Endothelial cell of hepatic sinusoid (primary cell): ENCODE data around the gene TSPAN31.

ENCODE experiments used
- in situ Hi-C: cut with HindIII; loops from 2 replicates; pipeline ENCODE4 v1.10.0; 2017; ENCODE audit warnings: low sequenced_read_pairs

TSPAN31 gene

DNA sequence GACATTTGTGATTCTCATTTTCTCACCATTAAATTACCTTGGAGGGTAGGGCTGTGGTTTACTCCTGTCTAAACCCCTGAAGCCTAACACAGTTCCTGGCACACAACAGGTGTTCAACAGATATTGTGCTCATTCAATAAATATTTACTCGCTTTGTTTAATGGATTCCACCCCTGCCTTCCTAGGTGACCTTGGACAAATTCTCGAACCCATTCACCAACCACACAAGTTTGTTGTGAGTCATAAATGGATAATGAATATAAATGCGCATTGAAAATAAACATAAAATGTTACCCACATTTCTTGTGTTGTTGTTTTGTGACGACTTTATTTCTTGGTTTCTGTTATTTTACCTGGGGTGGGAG, 37.4 kb downstream of the TSPAN31 start:
- in situ Hi-C loops = no loop called here

DNA sequence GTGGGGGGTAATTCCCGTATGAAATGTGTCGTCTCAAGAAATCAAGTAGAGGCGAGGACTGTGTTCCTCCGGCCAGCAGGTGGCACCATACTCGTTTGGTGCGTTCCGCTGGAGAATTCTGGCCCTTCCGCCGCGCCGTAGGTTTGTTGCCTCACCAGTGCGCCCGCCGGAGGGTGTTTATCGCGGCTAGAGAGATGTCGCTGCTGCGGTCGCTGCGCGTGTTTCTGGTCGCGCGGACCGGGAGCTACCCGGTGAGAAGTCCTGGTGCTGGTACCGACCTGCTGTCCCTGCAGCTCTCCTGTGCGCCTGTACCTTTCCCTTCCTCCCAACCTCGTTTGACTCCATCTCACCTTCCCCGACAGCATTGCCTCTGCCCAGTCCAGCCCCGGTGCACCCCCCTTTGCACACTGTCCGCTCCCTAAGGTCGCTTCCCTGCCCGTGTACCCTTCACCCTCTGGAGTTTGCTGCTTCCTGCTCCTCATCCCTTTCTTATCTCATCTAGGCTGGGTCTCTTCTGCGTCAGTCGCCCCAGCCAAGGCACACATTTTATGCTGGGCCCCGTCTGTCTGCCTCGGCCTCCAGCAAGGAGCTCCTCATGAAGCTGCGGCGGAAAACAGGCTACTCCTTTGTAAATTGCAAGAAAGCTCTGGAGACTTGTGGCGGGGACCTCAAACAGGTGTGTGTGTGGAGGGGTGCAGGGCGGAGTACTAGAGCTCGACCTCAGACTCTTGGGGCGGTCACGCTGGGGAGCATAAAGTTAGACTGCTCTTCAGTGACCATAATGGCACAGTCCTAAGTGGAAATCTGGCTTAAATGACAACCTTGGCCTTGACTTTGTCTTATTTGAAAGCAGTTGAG, 38.0 kb downstream of the TSPAN31 start, which contains the start of gene TSFM:
Gene TSFM, plus strand, starts transcription at position 180 of the 858 bp plus-strand sequence. Its CDS starts 15 bp downstream, at position 195.
- in situ Hi-C loops = no loop called here

DNA sequence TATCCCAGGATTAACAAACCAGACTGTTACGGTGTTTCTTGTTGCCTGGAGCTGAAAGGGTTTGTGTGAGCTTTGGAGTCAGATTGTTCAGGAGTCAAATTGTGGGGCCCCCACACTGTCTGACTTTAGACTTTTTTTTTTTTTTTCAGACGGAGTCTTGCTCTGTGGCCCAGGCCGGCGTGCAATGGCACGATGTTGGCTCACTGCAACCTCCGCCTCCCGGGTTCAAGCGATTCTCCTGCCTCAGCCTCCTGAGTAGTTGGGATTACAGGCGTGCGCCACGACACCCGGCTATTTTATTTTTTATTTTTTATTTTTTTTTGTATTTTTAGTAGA, 38.6 kb downstream of the TSPAN31 start:
- in situ Hi-C loops = no loop called here

DNA sequence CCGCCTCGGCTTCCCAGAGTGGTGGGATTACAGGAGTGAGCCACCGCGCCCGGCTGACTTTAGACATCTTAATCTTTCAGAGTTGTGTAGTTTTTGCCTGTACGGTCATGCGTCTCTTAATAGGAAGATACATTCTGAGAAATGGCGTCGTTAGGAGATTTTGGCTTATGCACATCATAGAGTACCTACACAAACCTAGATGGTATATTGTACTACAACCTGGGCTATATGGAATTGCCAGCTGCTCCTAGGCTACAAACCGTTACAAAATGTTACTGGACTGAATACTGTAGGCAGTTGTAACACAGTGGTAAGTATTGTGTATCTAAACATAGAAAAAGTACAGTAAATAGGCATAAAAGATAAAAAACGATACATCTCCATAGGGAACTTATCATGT, 39.0 kb downstream of the TSPAN31 start:
- in situ Hi-C loops = no loop called here

DNA sequence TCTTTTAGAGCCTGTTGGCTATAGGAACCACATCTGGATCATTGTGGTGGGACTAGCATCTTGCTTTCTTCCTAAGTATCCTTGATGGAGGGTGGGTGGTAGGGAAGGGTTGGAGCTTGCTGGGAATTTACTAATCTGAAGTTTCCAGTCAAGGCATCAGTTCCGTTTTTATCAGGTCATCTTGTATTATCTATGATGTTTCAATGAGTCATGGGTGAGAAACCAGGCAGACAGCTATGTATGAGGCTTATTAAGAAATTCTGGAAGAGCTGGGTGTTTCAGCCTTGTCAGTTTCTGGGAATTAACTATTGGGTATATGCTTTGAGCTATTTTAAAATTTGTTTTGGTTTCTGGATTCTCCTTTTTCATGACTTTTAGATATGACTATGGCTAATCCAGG, 49.1 kb downstream of the TSPAN31 start:
- in situ Hi-C loops = no loop called here

DNA sequence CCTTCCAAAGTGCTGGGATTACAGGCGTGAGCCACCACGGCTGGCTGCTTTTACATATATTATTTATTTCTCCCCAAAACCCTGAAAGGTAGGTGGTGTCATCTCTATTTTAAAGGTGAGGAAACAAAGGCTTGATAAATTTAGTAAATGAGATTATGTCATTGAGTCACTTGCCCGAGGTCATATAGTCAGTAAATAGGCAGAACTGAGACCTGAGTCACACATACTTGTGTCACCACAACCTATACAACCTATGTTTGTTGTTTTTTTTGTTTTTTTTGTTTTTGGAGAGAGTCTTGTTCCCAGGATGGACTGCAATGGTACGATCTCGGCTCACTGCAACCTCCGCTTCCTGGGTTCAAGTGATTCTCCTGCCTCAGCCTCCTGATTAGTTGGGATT, 50.5 kb downstream of the TSPAN31 start:
- in situ Hi-C loops = no loop called here

DNA sequence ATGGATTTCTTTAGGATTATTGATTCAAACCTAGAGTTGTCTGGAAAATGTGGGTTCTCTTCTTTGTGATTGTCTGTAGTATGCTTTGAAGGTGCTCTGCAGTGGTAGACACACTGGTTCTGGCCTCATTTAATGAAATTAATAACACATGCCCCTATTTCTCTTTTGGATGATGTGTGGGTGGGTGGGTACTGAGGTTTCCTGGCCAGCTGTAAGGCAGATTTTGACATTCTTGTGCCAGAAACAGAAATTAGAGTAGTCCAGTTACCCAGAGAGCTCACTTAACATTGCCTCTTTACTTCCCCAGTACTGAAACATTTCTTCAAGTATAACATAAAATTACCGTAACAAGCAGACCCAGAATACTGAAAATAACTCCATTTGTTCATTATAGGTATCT, 52.2 kb downstream of the TSPAN31 start:
- in situ Hi-C loops = no loop called here

DNA sequence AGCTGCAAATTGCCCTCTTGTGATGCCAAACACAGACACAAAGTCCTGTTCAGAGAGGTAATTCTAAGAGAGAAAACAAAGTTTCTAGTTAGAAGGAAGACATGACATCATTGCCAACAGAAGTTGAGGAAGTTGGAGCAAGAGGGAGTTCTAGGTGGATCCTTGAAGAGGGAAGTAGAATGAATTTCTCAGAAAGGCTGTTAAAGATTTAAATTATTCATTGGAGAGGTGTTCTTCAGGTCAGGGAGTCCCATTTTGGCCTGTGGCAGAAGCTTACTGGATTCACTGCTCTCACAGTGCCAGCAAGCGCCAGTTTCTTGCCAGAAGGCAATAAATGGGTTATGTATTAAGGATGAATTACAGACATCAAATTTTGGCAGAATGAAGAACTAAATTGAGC, 53.1 kb downstream of the TSPAN31 start:
- in situ Hi-C loops = no loop called here
